Neural progenitor cell (in vitro differentiated cells): ENCODE measurements around the gene ARL6IP6.

ENCODE experiments used
- EZH2 ChIP-seq: fragments of 200-600 bp; sonication (generic); IDR thresholded peaks from 2 replicates; pipeline ENCODE4 v1.6.1; 2017; ENCODE audit warnings: antibody characterized with exemption, mild to moderate bottlenecking, moderate library complexity
- TF ChIP-seq, protein P1 (sequence below): fragments of 200-600 bp; sonication (generic); IDR thresholded peaks from 2 replicates; pipeline ENCODE4 v1.5.1; 2017; ENCODE audit warnings: antibody characterized with exemption, mild to moderate bottlenecking

DNA sequence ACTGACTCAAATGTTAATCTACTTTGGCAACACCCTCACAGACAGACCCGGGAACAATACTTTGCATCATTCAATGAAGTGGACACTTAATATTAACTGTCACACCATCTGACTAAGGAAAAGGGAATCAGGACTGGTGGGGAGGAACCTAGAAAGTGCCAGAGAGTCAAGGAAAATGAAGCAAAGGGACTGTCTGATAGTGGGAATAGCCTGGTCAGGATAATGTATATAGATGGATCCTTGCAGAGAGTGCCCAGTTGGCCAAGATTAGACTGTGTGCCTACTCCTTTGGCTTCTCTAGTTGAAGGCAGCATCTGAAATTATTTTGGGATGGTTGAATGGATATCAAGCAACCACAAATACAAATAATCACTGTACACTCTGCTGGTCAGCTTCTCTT is 45.2 kb downstream of the ARL6IP6 start:
- TF ChIP-seq, protein P1, sequence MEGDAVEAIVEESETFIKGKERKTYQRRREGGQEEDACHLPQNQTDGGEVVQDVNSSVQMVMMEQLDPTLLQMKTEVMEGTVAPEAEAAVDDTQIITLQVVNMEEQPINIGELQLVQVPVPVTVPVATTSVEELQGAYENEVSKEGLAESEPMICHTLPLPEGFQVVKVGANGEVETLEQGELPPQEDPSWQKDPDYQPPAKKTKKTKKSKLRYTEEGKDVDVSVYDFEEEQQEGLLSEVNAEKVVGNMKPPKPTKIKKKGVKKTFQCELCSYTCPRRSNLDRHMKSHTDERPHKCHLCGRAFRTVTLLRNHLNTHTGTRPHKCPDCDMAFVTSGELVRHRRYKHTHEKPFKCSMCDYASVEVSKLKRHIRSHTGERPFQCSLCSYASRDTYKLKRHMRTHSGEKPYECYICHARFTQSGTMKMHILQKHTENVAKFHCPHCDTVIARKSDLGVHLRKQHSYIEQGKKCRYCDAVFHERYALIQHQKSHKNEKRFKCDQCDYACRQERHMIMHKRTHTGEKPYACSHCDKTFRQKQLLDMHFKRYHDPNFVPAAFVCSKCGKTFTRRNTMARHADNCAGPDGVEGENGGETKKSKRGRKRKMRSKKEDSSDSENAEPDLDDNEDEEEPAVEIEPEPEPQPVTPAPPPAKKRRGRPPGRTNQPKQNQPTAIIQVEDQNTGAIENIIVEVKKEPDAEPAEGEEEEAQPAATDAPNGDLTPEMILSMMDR = no peak
- TF ChIP-seq EZH2 = no peak
